Activated CD4-positive, CD25-positive, alpha-beta regulatory T cell treated with anti-CD3 and anti-CD28 coated beads, Interleukin-2, amount 50 U/mL, for 16 hours (primary cell): ENCODE data around the gene HDAC4.
A peak's percentile ranks its signal among the peaks of the same experiment; 100 is the strongest.

Source experiments
- DNase-seq: peaks from one replicate; pipeline ENCODE4 v3.0.0-alpha.2; 2020; ENCODE audit warnings: low read depth, low spot score

The HDAC4 gene

GRCh38 chr2:239369631-239370161 lies 31.1 kb downstream of the HDAC4 start:
- DNase-seq = peak; percentile 58

GRCh38 chr2:239368906-239369552 lies 31.8 kb downstream of the HDAC4 start:
- no peak for DNase-seq

- no peak for DNase-seq
Measured at GRCh38 chr2:239368321-239368720, 32.5 kb downstream of the HDAC4 start.

- DNase-seq = no peak
Measured at GRCh38 chr2:239366740-239367139, 34.1 kb downstream of the HDAC4 start.

- no peak for DNase-seq
Measured at GRCh38 chr2:239365782-239366435, 34.9 kb downstream of the HDAC4 start.

- no peak for DNase-seq
Measured at GRCh38 chr2:239365071-239365781, 35.6 kb downstream of the HDAC4 start.

- DNase-seq = no peak
Measured at GRCh38 chr2:239363946-239364637, 36.7 kb downstream of the HDAC4 start.

GRCh38 chr2:239362507-239362906 lies 38.3 kb downstream of the HDAC4 start:
- no peak for DNase-seq

- no peak for DNase-seq
Measured at GRCh38 chr2:239361311-239361642, 39.5 kb downstream of the HDAC4 start.

- no peak for DNase-seq
Measured at GRCh38 chr2:239360421-239361310, 40.2 kb downstream of the HDAC4 start.

- no peak for DNase-seq
Measured at GRCh38 chr2:239360008-239360407, 40.8 kb downstream of the HDAC4 start.

- DNase-seq = no peak
Measured at GRCh38 chr2:239359196-239359912, 41.5 kb downstream of the HDAC4 start.

- DNase-seq = no peak
Measured at GRCh38 chr2:239358062-239358754, 42.6 kb downstream of the HDAC4 start.

- DNase-seq = no peak
Measured at GRCh38 chr2:239355724-239356123, 45.1 kb downstream of the HDAC4 start.

- no peak for DNase-seq
Measured at GRCh38 chr2:239355139-239355538, 45.7 kb downstream of the HDAC4 start.

- DNase-seq = no peak
Measured at GRCh38 chr2:239354791-239355136, 46.1 kb downstream of the HDAC4 start.

- no peak for DNase-seq
Measured at GRCh38 chr2:239354132-239354790, 46.6 kb downstream of the HDAC4 start.

GRCh38 chr2:239353692-239354091 lies 47.1 kb downstream of the HDAC4 start:
- no peak for DNase-seq

GRCh38 chr2:239351687-239352086 lies 49.1 kb downstream of the HDAC4 start:
- no peak for DNase-seq
